ENCODE data around the gene KLHL30. TPM values are rescaled to one million over a fixed set of nuclear protein-coding genes. Genes with fewer than 3 reads are reported as not detected.
A peak's percentile ranks its signal among the peaks of the same experiment; 100 is the strongest.

KLHL30 gene
- total RNA-seq, 1 donor from 2014 or later = 0.26 TPM

- TF ChIP-seq CTCF (IDR thresholded peaks at IDR 0.05; ENCODE audit: insufficient read depth, low read length, severe bottlenecking) = no peak
- FAIRE-seq (no peak), DNase-seq (ENCODE audit: low read depth) (no peak)
- H3K4me3 ChIP-seq (ENCODE audit: low read depth, low read length) = no peak overlapping the region
- no peaks in the 10 kb centered on the region for H3K36me3 ChIP-seq (ENCODE audit: control insufficient read depth, insufficient read depth, low read length)
- no peaks in the 10 kb centered on the region for H3K27me3 ChIP-seq (ENCODE audit: control insufficient read depth, insufficient read depth, low read length)
These were observed 583 bp upstream of the KLHL30 start for GRCh38 chr2:238137885-238138284.

- Histone ChIP-seq H3K4me3 (ENCODE audit: low read depth, low read length) (no peak overlapping the region), H3K36me3 (ENCODE audit: control insufficient read depth, insufficient read depth, low read length) (no peaks in the 10 kb centered on the region), H3K27me3 (ENCODE audit: control insufficient read depth, insufficient read depth, low read length) (no peaks in the 10 kb centered on the region)
- FAIRE-seq = no peak
- no peak for DNase-seq (ENCODE audit: low read depth)
- peak; percentile 66 for TF ChIP-seq CTCF (IDR thresholded peaks at IDR 0.05; ENCODE audit: insufficient read depth, low read length, severe bottlenecking)
These were observed 950 bp downstream of the KLHL30 start for GRCh38 chr2:238139196-238140039.

- Histone ChIP-seq H3K27me3 (ENCODE audit: control insufficient read depth, insufficient read depth, low read length) (no peaks in the 10 kb centered on the region), H3K36me3 (ENCODE audit: control insufficient read depth, insufficient read depth, low read length) (no peaks in the 10 kb centered on the region), H3K4me3 (ENCODE audit: low read depth, low read length) (no peak overlapping the region)
- no peak for TF ChIP-seq CTCF (IDR thresholded peaks at IDR 0.05; ENCODE audit: insufficient read depth, low read length, severe bottlenecking)
- DNase-seq (ENCODE audit: low read depth) (no peak), FAIRE-seq (no peak)
These were observed 1.6 kb downstream of the KLHL30 start for GRCh38 chr2:238140040-238140439.

GRCh38 chr2:238140721-238141540 is 2.5 kb downstream of the KLHL30 start:
- Histone ChIP-seq H3K36me3 (ENCODE audit: control insufficient read depth, insufficient read depth, low read length) (no peaks in the 10 kb centered on the region), H3K27me3 (ENCODE audit: control insufficient read depth, insufficient read depth, low read length) (no peaks in the 10 kb centered on the region), H3K4me3 (ENCODE audit: low read depth, low read length) (no peak overlapping the region)
- no peak for TF ChIP-seq CTCF (IDR thresholded peaks at IDR 0.05; ENCODE audit: insufficient read depth, low read length, severe bottlenecking)
- DNase-seq (ENCODE audit: low read depth) (no peak), FAIRE-seq (no peak)

GRCh38 chr2:238141541-238142318 is 3.3 kb downstream of the KLHL30 start:
- DNase-seq (ENCODE audit: low read depth) = peak; percentile 65
- FAIRE-seq = peak; percentile 7
- no peak for TF ChIP-seq CTCF (IDR thresholded peaks at IDR 0.05; ENCODE audit: insufficient read depth, low read length, severe bottlenecking)

More at GRCh38 chr2:238141541-238142318, 3.3 kb downstream of the KLHL30 start:
- Histone ChIP-seq H3K4me3 (ENCODE audit: low read depth, low read length) (no peak overlapping the region), H3K27me3 (ENCODE audit: control insufficient read depth, insufficient read depth, low read length) (no peaks in the 10 kb centered on the region), H3K36me3 (ENCODE audit: control insufficient read depth, insufficient read depth, low read length) (no peaks in the 10 kb centered on the region)
